HepG2 (cell line): ENCODE data around the gene CRIM1. TPM values are rescaled to one million over a fixed set of nuclear protein-coding genes. Genes with fewer than 3 reads are reported as not detected.

Experiments used
- RARA ChIP-seq: IDR thresholded peaks from 2 replicates; pipeline ENCODE4 v1.6.1; 2016; ENCODE audit warnings: missing genetic modification reagents, missing compliant biosample characterization
- ZFAT ChIP-seq: sonication (generic); formaldehyde crosslinking; conservative IDR thresholded peaks from 2 replicates; pipeline ENCODE4 v1.8.1; 2023; ENCODE audit warnings: missing genetic modification reagents, inconsistent platforms
- polyA plus RNA-seq, 8 experiments: library from polyadenylated mRNA; depleted of rRNA in 3 of 8; stranded (reverse) in 7 of 8; unstranded in 1 of 8; fragments of >200 nt; fragmentation: Illumina TruSeq in 4 of 8; extraction: Trizol in 4 of 8; gene quantifications; 2 replicates each; pipeline versions ENCODE4 v1.2.1 to v1.2.3, GENCODE V29; 2011 to 2016; ENCODE audit warnings: low read depth in 4 of 8, missing spikeins in 1 of 8, mixed read lengths in 1 of 8; ENCODE audit not compliant: insufficient read depth in 1 of 8
- total RNA-seq, 5 experiments: library from RNA; depleted of rRNA; stranded (reverse); fragments of >200 nt; fragmentation: Illumina TruSeq; extraction: Trizol; gene quantifications; 2 replicates each; pipeline ENCODE4 v1.2.3, GENCODE V29; 2016; ENCODE audit warnings: low read depth in 1 of 5
- TF ChIP-seq, protein P1 (sequence below): sonication (generic); formaldehyde crosslinking; IDR thresholded peaks from 2 replicates; pipeline ENCODE4 v1.9.0; 2021; ENCODE audit warnings: missing genetic modification reagents, mild to moderate bottlenecking, borderline replicate concordance
- TF ChIP-seq, protein P2 (sequence below): sonication (generic); formaldehyde crosslinking; conservative IDR thresholded peaks from 2 replicates; pipeline ENCODE4 v1.8.0; 2022; ENCODE audit warnings: mild to moderate bottlenecking, moderate library complexity, missing genetic modification reagents
- TF ChIP-seq, protein P3 (sequence below): IDR thresholded peaks from 2 replicates; pipeline ENCODE4 v1.6.1; 2016; ENCODE audit warnings: low read depth
- TF ChIP-seq, protein P4 (sequence below): sonication (generic); formaldehyde crosslinking; IDR thresholded peaks from 2 replicates; pipeline ENCODE4 v1.8.0; 2022; ENCODE audit warnings: mild to moderate bottlenecking, missing genetic modification reagents, moderate library complexity
- TF ChIP-seq, protein P5 (sequence below): sonication (generic); formaldehyde crosslinking; IDR thresholded peaks from 2 replicates; pipeline ENCODE4 v1.5.0; 2020; ENCODE audit warnings: missing genetic modification reagents

Gene CRIM1
- total and polyA plus RNA-seq, 2 of the 13 experiments (the other 11 are each of a cell fraction or from before 2014, with no cell fraction given) = 39.1 to 69.9 TPM

DNA sequence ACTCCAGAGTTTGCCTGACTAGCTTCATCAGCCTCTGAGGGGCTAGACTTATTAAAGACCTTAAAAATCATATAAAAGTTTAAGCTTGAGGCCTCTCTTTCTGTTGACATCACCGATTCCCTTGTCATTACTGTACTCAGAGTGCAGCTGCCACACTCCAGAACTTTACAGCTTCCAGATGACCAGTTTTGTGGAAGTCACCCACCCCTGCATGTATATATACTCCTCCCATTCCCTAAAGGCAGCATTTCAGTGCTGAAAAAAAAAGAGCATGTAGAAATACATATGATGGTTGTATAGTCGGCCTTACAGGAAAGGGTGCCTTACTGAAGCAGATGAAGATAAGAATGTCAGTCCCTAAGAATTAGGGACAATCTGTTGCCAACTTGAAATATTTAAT is 125.1 kb downstream of the CRIM1 start (continued):
- TF ChIP-seq, protein P1, sequence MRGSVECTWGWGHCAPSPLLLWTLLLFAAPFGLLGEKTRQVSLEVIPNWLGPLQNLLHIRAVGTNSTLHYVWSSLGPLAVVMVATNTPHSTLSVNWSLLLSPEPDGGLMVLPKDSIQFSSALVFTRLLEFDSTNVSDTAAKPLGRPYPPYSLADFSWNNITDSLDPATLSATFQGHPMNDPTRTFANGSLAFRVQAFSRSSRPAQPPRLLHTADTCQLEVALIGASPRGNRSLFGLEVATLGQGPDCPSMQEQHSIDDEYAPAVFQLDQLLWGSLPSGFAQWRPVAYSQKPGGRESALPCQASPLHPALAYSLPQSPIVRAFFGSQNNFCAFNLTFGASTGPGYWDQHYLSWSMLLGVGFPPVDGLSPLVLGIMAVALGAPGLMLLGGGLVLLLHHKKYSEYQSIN = no peak
- TF ChIP-seq RARA (CRISPR knock-in tag) = no peak
- TF ChIP-seq, protein P2, sequence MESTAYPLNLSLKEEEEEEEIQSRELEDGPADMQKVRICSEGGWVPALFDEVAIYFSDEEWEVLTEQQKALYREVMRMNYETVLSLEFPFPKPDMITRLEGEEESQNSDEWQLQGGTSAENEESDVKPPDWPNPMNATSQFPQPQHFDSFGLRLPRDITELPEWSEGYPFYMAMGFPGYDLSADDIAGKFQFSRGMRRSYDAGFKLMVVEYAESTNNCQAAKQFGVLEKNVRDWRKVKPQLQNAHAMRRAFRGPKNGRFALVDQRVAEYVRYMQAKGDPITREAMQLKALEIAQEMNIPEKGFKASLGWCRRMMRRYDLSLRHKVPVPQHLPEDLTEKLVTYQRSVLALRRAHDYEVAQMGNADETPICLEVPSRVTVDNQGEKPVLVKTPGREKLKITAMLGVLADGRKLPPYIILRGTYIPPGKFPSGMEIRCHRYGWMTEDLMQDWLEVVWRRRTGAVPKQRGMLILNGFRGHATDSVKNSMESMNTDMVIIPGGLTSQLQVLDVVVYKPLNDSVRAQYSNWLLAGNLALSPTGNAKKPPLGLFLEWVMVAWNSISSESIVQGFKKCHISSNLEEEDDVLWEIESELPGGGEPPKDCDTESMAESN (CRISPR knock-in tag) = no peak
- TF ChIP-seq, protein P3, sequence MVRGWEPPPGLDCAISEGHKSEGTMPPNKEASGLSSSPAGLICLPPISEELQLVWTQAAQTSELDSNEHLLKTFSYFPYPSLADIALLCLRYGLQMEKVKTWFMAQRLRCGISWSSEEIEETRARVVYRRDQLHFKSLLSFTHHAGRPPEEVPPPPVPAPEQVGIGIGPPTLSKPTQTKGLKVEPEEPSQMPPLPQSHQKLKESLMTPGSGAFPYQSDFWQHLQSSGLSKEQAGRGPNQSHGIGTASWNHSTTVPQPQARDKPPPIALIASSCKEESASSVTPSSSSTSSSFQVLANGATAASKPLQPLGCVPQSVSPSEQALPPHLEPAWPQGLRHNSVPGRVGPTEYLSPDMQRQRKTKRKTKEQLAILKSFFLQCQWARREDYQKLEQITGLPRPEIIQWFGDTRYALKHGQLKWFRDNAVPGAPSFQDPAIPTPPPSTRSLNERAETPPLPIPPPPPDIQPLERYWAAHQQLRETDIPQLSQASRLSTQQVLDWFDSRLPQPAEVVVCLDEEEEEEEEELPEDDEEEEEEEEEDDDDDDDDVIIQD (CRISPR knock-in tag) = no peak
- TF ChIP-seq, protein P4, sequence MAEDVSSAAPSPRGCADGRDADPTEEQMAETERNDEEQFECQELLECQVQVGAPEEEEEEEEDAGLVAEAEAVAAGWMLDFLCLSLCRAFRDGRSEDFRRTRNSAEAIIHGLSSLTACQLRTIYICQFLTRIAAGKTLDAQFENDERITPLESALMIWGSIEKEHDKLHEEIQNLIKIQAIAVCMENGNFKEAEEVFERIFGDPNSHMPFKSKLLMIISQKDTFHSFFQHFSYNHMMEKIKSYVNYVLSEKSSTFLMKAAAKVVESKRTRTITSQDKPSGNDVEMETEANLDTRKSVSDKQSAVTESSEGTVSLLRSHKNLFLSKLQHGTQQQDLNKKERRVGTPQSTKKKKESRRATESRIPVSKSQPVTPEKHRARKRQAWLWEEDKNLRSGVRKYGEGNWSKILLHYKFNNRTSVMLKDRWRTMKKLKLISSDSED (CRISPR knock-in tag) = no peak
- TF ChIP-seq, protein P5, sequence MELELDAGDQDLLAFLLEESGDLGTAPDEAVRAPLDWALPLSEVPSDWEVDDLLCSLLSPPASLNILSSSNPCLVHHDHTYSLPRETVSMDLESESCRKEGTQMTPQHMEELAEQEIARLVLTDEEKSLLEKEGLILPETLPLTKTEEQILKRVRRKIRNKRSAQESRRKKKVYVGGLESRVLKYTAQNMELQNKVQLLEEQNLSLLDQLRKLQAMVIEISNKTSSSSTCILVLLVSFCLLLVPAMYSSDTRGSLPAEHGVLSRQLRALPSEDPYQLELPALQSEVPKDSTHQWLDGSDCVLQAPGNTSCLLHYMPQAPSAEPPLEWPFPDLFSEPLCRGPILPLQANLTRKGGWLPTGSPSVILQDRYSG = no peak
- TF ChIP-seq ZFAT (CRISPR knock-in tag) = no peak
